Activated CD4-positive, alpha-beta T cell treated with anti-CD3 and anti-CD28 coated beads, Interleukin-2, amount 50 U/mL, for 16 hours (primary cell): ENCODE measurements around the gene RNASE1.
A peak's percentile ranks its signal among the peaks of the same experiment; 100 is the strongest.
"Not testable (repeated sequence)": the region's sequence is repeated elsewhere in the genome, so short reads cannot be mapped to it uniquely, and the experiment has no call there.

ENCODE experiments used
- DNase-seq: peaks from one replicate; pipeline ENCODE4 v3.0.0-alpha.2; 2020

The RNASE1 gene

DNA sequence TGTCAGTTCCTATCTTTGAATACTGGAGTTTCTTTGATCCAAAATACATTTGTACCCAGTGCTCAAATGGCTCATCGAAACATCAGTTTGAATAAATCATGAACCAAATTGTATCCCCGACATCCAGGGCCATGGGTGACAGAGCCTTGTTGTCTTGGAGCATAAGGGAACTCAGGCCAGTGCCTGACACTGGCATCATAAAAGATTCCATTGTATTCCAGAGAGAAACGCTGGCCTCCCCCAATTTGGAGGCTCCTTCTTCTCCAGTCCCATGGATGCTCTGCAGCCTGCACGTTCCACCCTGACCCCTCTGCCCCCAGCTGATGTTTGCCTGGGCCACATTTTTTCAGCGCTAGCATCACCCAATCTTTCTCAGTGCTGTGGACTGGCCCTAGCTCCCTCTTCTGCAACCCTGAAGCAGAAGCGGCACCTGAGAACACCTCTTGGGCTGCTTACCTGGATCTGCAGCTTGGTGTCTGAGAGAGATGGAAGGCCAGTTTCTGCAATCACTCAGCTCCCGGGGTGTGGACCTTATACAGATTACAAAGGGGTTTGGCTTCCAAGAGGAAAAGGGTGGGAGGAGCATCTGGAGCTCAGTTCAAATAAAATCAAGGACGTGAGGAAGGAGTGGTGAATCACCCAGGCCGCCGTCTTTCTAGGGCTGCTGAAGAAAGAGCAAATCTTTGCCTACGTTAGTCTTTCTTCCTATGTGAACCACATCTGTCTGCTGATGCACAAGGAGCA lies at the start of gene RNASE1:
Gene RNASE1, minus strand, starts transcription at position 504 of the 744 bp plus-strand sequence. CDS start 776 bp downstream, outside the sequence.
- no peak for DNase-seq

DNA sequence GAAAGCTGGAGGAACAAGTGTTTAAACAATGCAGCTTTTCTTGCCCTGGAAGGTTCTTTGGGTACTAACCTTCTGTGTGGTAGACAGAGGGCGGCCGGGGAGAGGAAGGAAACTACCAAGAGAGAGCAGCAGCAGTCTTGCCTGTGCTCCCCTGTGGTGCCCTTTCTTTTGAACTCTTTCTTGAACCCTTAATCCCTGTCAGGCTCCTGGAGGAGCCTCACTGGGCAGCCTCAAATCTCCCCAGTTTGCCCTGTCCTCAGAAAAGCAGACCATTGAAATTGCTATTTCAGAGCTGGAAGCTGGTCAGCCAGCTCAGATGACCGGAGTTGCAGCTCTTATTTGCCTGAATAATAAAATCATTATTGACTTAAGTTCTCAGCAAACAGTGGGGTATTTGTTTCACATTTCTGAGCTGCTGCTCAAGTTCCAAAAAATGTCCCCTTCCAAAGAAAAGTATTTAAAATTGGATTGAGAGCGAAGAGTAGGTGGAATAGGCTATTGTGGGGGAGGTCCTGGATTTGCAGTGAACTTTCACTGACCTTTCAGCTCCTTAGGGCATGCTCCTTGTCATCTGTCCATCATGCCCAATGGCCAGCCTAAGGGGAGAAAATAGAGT lies 46.4 kb upstream of the RNASE1 start:
- DNase-seq, result no peak

DNA sequence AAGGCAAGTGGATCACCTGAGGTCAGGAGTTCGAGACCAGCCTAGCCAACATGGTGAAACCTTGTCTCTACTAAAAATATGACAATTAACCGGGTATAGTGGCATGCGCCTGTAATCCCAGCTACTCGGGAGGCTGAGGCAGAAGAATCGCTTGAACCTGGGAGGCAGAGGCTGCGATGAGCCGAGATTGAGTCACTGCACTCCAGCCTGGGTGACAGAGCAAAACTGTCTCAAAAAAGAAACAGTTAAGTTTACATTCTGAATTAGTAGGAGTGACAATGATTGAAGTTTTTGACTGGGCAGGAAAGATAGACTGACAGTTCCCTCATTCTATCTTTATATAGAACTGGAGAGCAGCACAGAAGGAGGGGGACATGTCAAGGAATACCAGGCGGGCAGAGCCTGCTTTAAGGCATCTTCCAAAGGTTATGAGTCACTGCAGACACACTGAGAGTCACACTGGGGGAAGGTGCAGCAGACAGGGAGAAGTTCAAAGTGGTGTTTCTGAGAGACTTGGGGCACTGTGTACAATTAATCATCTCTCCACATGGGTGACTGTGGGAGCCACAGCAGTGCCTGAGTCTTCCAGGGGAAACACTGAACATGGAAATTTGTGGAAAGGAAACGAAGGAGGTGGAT lies 45.8 kb upstream of the RNASE1 start:
- no peak for DNase-seq

DNA sequence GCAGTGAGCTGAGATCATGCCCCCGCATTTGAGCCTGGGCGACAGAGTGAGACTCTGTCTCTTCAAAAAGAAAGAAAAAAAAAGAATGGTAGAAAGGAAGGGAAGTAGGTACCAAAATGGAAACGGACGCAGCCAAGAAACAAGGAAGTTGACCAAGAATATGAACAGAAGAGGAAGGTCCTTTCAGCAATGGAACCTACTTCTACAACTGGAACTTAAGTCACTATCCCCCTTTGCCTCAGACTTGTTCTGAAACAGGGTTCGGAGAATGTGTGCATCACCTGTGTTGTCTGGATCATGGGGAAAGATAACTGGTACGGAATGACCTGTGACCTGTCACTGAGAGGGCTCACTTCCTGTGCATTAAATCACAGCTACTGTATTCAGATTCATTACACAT lies 43.9 kb upstream of the RNASE1 start:
- DNase-seq, result no peak

DNA sequence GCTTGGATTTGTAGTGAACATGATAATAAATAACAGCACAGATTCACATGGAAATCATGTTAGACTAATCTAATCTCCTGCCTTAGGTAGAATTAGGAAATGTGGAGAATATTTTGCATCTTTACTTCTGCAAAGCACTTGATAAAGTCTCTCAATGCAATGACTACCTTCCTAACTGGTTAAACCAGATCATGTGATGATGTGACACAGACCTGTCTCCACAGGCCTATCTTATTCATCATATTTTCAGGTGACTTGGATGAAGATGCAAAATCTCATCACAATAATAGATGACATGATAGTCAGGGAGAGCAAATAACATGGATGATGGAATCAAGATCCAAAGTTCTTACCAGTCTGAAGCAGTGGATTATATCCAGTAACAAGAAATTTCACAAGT lies 38.5 kb upstream of the RNASE1 start:
- no peak for DNase-seq

DNA sequence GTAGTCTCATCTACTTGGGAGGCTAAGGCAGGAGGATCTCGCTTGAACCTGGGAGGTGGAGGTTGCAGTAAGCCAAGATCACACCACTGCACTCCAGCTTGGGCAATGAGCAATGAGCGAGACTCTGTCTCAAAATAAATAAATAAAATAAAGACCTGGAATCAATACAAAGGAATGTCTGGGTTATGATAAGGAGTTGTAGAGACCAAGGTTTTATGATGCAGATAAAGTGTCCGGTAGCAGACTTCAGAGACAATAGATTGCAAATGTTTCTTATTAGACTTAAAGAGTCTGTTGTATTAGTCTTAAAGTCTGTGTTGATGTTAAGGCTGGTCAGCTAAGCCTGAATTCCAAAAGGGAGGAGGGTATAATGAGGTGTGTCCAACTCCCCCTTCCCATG lies 35.2 kb upstream of the RNASE1 start:
- no peak for DNase-seq

DNA sequence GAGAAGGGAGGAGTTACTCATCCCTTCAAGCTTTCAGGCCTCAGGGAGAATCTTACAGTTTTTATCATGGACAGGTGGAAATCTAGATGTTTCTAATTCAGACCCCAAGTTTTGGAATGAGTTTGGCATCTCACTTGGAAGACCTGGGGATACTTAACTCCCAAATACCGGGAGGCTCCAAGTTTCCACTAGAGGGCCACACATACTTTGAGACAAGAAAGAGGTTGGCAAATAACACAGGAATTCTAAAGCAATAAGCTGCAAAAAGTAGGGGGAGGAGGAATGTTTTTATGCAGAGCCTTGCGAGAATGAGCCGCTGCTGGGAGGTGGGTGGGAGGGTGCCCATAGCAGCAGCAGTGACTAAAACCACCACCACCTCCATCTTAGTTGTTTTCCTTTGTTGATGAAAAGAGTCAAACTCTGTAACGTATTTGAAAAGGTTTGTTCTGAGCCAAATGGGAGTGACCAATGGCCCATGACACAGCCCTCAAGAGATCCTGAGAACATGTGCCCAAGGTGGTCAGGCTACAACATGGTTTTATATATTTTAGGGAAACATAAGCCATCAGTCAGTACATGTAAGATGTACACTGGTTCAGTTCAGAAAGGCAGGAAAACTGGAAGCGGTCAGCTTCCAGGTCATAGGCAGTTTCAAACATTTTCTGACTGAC lies 34.2 kb upstream of the RNASE1 start:
- DNase-seq, result no peak

DNA sequence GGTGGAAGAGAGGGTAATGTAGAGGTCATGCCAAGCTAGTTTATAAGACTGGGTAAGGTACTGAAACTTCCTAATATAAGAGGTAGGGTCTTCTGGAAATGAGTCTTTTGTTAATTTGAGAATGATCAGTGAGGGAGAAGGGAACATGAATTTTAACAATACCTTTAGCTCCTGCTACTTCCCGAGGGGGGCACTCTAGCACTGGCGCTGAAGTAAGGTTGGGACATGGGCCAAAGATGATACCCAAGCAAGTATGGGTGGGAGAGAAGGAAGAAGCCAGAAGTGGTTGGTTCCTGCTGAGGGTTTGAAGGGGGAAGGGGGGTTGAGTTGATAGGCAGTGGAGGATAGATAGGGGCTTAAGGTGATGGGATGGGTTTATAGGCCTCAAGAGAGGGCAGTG lies 32.3 kb upstream of the RNASE1 start:
- DNase-seq, result no peak

DNA sequence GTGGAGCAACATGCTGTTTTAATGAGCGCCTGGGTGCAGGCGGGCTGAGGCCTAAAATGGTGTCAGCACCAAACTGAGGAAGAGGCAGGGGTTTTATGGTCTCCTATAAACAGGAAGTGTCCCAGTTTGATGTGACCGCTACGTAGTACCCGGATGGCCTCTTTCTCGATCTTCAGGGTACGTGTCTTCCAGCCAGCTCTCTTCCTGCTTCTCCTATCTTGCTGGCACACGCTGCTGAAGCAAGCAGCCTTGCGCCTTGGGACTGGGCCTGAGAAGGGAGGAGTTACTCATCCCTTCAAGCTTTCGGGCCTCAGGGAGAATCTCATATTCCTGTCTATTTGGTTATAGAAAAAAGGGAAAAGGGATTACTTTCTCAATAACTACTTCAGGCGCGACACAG lies 28.2 kb upstream of the RNASE1 start:
- DNase-seq, result no peak

DNA sequence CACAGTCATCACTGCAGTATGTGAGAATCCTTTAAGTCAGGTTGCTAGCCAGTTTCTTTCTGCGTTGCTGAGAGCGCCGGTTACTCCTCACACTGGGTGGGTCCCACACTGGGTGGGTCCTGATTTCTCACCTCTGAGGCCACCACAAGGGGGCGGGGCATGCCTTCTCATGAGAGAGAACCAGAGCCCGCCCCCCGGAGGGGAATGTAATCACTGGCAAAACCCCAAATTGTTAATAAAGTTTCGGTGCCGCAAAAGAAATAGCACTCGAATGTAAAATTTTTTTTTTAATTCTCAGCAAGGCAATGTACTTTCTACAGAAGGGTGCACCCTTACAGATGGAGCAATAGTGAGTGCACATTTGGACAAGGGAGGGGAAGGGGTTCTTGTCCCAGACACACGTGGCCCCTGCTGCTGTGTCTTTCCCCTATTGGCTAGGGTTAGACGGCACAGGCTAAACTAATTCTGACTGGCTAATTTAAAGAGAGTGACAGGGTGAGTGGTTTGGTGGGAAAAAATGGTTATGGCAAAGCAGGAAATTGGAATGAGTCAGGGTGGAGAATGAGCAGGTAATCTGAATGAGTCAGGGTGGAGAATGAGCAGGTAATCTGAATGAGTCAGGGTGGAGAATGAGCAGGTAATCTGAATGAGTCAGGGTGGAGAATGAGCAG lies 25.5 kb upstream of the RNASE1 start:
- peak; percentile 15 for DNase-seq

DNA sequence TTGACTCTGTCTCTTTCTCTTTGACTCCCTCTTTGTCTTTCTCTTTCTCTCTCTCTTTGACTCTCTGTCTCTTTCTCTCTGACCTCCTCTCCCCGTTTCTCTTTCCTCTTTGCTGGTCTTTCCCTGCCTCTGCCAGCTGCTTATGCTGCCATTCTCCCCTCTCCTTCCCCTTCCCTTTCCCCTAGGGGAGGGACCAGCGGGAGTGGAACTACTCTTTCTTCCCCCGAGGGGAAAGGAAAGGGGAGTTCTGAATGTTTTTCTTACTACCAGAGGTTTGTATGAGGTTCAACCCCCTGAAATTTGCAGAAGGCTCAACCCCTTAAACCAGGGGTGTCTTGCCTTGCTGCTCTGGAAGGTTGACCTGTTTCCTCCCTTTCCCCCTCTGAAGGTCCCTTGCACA lies 24.7 kb upstream of the RNASE1 start:
- no peak for DNase-seq

DNA sequence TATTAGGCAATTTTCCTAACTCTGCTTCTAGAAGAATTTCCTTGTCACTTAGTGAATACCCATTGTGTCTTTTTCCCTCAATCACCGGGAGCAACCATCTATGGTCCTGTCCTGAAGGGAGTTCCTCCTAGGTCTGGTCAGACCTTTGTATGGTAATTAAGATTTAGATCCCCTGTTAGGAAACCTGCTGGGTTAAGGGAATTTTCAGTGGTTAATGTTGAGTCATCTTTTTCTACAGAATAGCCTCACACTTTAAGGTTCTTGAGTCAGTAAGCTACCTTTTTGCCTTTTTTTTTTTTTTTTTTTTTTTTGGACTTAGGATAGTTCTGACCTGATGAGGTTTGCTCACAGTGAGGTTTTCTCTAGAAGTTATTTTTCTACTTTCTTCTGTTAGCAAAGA lies 24.0 kb upstream of the RNASE1 start:
- DNase-seq, result not testable (repeated sequence)

DNA sequence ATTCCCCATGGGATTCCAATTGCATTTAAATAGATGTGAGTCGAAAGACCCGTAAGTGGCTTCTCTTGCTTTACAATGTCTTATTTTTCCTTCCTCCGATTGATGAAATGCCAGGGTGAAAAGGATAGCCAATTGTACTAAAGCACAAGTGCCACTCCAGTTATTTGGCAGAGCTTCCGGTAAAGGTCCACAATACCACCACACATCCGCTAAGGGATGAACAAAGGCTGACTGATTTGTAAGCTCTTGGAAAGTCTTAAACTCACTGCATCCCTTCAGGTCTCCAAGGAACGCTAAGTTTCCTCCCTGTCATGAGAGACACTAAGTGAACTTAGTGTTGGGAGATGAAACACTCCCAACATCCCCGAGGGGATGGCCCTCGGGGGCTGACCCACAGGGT lies 21.2 kb upstream of the RNASE1 start:
- DNase-seq, result no peak

DNA sequence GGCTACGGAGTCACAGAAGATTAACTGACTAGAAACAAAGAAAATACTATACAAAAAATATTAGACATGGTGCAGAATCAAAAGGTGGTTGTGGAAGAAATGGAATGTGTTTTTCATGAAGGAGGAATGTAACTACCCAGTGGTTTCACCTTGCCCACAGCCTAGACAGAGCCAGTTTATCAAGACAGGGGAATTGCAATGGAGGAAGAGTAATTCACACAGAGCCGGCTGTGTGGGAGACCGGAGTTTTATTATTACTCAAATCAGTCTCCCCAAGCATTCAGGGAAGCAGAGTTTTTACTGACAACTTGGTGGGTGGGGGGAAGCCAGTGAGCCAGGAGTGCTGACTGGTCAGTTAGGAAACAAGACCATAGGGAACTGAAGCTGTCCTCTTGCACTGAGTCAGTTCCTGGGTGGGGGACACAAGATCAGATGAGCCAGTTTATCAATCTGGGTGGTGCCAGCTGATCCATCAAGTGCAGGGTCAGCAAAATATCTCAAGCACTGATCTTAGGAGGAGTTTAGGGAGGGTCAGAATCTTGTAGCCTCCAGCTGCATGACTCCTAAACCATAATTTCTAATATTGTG lies 19.0 kb upstream of the RNASE1 start:
- DNase-seq, result not testable (repeated sequence)

DNA sequence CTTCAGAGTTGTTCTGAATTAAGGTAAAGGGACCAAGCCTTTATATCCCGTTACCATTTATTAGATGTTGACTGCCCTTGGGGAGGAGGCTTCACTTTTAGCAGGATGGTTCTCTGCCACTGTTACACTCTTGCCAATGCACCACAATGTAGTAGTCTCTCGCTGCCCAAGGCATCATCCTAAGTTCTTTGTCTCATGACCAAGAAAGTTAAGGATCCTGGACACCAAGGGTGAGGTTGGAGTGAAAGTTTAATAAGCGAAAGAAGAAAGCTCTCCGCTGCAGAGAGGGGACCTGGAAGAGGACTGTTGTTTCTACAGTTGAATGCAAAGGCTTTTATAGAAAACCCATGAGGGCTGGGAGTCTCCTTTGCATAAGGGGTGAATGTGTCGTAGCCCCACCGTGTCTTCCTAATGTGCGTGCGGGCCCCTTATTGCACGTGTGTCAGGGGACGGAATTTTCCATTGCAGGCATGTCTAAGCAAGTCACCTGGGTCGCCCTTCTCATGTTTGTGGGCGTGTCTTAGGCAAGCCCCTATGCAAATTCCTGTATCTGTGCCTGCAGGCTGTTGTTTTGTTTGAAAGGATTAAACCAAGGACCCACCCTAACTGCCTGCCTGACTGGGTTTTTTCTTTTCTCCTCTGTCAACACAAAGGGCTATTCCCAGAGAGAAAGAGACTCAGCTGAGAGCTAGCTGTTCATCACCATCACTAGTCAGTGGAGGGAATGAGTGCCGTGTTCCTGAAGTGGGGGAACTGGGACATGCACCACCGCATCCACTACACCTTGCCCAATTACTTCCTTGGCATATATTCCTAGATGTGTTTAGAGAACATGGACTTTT lies 17.6 kb upstream of the RNASE1 start:
- no peak for DNase-seq

DNA sequence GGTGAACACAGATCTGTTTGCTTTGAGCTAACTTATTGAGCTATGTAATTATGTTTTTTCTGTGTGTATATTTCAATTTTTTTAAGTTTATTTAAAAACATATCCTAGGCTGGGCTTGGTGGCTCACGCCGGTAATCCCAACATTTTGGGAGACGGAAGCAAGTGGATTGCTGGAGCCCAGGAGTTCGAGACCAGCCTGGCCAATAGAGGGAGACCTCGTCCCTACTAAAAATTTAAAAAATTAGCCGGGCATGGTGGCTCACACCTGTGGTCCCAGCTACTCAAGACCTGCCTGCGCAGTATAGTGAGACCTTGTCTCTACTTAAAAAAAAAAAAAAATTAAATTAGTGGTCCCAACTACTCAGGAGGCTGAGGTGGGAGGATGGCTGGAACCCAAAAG lies 16.2 kb upstream of the RNASE1 start:
- no peak for DNase-seq

DNA sequence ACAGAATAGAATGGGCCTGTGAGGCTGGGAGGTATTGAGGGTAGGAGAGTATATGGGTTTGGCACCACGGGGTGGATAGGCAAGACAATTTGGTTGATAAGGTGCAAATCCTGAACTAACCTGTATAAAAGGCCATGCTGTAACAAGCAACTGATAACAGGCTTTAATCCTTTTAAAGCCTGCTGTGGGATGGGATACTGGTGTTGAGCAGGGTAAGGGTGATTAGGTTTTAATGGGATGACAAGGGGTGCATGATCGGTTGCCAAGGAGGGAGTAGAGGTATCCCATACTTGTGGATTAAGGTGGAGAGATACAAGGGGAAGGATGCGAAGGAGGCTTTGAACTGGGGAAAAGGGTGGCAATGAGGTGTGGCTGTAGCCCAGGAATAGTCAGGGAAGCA lies 13.3 kb upstream of the RNASE1 start:
- not testable (repeated sequence) for DNase-seq

DNA sequence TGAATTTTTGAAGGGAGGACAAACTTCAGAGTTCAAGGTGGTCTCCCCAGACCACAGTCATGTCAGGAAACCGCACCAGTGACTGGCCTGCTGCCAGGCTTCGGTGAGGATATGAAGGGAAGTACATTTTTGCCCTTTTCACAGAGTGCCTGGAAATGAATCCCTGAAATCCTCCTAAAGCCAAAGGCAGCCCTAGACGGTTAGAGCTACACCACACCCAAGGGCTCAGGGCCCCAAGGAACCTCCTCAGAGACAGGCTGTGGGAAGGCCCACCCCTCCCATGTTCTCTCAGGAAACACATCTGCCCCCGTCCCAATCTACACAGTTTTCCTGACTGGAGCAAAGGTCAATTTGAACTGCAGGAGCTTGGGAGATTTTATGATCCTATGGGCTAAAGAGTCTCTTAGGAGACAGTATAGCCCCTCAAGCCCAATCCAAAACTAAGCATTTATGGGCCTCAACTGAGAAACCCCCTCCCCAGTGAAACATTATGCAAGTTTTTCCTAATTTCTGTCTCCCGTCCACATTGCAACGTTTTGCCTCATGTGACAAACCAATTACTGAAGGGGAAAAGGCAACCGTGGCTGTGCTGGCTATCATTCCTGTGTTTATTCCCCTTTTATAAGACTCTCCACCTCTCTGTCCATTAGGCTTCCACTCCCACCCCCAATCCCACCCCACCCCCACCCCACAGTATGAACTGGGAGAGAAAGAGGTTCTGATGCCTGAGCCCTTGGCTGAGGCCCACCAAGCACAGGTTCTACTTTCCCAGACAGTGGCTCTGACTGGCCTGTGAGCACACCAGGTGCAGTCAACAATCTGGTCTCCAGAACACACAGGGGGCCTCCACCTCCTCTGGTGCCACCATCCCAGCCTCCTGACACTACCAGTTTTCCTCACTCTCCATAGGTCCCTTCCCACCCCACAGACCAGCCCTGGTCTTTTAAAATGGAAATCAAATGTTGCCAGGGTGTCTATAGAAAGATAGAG lies 9.6 kb upstream of the RNASE1 start:
- no peak for DNase-seq

DNA sequence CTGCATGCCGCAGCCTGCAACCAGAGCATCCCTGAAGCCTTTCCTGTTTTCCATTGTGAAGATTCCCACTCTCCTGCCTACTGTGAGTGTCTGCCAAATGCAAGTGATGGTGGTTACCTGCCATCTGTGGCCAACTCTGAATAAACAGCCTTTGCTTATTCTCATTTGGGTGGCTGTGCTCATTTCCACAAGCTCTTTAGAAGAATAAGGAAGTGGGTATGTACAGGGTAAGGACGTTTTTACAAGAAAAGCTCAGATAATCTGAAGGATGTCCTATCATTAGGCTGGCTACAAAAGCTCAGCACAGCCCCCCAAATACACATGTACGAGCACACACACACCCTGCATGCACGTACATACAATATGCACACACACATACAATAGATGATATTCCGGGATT lies 7.3 kb upstream of the RNASE1 start:
- no peak for DNase-seq

DNA sequence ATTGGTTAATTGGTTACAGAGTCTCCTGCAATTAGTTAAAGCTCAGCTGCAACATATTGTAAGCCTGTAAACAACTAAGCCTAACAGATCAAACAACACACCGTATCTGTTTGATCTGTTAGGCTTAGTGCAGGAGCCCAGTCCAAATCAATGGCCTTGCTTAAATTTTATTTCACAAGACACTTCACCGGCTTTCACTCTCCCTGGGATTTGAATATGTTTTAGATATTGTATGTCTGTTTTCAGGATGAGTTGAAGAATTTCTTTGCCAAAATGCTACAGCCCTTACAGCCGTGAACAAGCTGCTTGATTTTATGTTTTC lies 5.5 kb upstream of the RNASE1 start:
- no peak for DNase-seq
